ENCODE data around the gene EMILIN1. TPM values are rescaled to one million over a fixed set of nuclear protein-coding genes. Genes with fewer than 3 reads are reported as not detected.

The EMILIN1 gene
- total RNA-seq, 1 experiment from 2014 or later = 1.2 TPM

DNA sequence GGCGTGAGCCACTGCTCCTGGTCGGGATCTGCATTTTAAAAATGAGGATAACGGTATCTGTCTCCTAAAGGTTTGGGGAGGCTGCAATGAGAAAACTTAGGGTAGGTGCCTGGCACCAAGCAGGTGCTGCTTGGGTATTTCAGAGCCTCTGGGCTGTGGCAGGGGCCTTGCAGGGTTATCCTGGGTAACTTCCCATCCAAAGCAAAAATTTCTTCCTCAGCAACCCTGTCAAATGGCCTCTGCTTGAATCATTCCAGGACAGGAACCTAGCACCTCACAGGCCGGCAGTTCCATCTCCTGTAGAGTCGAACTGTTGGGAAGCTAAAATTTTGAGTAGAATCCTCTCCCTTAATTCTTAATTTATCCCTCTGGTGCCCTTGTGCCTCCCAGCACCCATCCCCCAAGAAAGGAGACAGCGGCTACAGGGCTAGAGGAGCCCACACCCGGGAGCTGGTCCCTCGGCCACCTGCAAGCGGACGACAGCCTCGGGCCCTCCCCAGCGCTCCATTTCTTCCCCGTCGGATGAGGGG is 39.6 kb downstream of the EMILIN1 start:
- Mint-ChIP-seq H3K4me1 (peaks cover 10 to 11% of the 10 kb centered on the region in 2 experiments), H3K27me3 (ENCODE audit: low read depth) (peaks cover 62% of the 10 kb centered on the region), H3K27ac (no peak overlapping the region), H3K4me3 (peak overlapping the region; percentile 51 to 73), H3K36me3 (ENCODE audit: insufficient read depth in 1 of 3, low read depth in 3 of 3) (no peaks in the 10 kb centered on the region; a peak in 3 of 7 replicates), H3K9me3 (no peaks in the 10 kb centered on the region; a peak in 1 of 5 replicates)
- no peak overlapping the region for H4K91ac ChIP-seq (ENCODE audit: insufficient read length, low read depth, low read length)
- no peak overlapping the region for H2AK5ac ChIP-seq (ENCODE audit: insufficient read length, low read length)
- TF ChIP-seq, protein P1, sequence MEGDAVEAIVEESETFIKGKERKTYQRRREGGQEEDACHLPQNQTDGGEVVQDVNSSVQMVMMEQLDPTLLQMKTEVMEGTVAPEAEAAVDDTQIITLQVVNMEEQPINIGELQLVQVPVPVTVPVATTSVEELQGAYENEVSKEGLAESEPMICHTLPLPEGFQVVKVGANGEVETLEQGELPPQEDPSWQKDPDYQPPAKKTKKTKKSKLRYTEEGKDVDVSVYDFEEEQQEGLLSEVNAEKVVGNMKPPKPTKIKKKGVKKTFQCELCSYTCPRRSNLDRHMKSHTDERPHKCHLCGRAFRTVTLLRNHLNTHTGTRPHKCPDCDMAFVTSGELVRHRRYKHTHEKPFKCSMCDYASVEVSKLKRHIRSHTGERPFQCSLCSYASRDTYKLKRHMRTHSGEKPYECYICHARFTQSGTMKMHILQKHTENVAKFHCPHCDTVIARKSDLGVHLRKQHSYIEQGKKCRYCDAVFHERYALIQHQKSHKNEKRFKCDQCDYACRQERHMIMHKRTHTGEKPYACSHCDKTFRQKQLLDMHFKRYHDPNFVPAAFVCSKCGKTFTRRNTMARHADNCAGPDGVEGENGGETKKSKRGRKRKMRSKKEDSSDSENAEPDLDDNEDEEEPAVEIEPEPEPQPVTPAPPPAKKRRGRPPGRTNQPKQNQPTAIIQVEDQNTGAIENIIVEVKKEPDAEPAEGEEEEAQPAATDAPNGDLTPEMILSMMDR (conservative IDR thresholded peaks at IDR 0.05) = no peak
- H3K4me2 ChIP-seq (ENCODE audit: insufficient read depth, insufficient read length, low read length) = peak overlapping the region; percentile 62
- H2AFZ ChIP-seq (ENCODE audit: low read length) = no peak overlapping the region
- no peak overlapping the region for H3K23ac ChIP-seq (ENCODE audit: insufficient read length, low read depth, low read length)
- H2BK120ac ChIP-seq (ENCODE audit: low read depth, low read length, poor library complexity, severe bottlenecking) = no peak overlapping the region
- no peak overlapping the region for H3T11ph ChIP-seq (ENCODE audit: low read length)
- H3K9me3 ChIP-seq (ENCODE audit: control insufficient read depth, low read depth, low read length) = no peaks in the 10 kb centered on the region
- H3K27me3 ChIP-seq (ENCODE audit: insufficient read depth, low read length) = peaks cover 12% of the 10 kb centered on the region; the same call in 1 of the 2 replicates
- no peak overlapping the region for H4K5ac ChIP-seq (ENCODE audit: insufficient read length, low read depth, low read length)
- no peak overlapping the region for H3K14ac ChIP-seq (ENCODE audit: insufficient read depth, low read length)
- peaks cover 8% of the 10 kb centered on the region for H3K23me2 ChIP-seq (ENCODE audit: insufficient read length, low read depth, low read length, poor library complexity, severe bottlenecking)
- no peak overlapping the region for H2BK15ac ChIP-seq (ENCODE audit: low read depth, low read length)
- no peaks in the 10 kb centered on the region for H3K79me1 ChIP-seq (ENCODE audit: insufficient read depth, low read depth, low read length, poor library complexity, severe bottlenecking)
- no peak for DNase-seq
- no peak overlapping the region for H3K18ac ChIP-seq (ENCODE audit: insufficient read length, low read depth, low read length)
- no peaks in the 10 kb centered on the region for H3K79me2 ChIP-seq (ENCODE audit: insufficient read depth, low read length)
- no peak overlapping the region for H3K27ac ChIP-seq (ENCODE audit: insufficient read length, low read depth, low read length)
- no peak overlapping the region for H3K9ac ChIP-seq (ENCODE audit: extremely low read depth, insufficient read length, low read length)
- no peak overlapping the region for H3K4ac ChIP-seq (ENCODE audit: low read depth, low read length)
- H4K20me1 ChIP-seq (ENCODE audit: control insufficient read depth, insufficient read depth, insufficient read length) = no peaks in the 10 kb centered on the region
- H3K56ac ChIP-seq (ENCODE audit: insufficient read length, low read depth, low read length) = no peak overlapping the region
- no peak overlapping the region for H2BK20ac ChIP-seq (ENCODE audit: low read depth, low read length, poor library complexity, severe bottlenecking)
- H2BK12ac ChIP-seq (ENCODE audit: insufficient read length, low read depth, low read length) = no peak overlapping the region
- H4K8ac ChIP-seq (replicated peaks; ENCODE audit: insufficient read length, low read depth, low read length) = no peak overlapping the region
- peaks cover 2% of the 10 kb centered on the region for H3K4me1 ChIP-seq (ENCODE audit: insufficient read depth, low read length)
- WGBS (ENCODE audit: extremely low coverage, insufficient read length, low lambda C conversion rate) = no CpG with 5 or more reads among the region's 14 CpGs
- H2BK5ac ChIP-seq (ENCODE audit: insufficient read length, low read length) = no peak overlapping the region

Data from H9 (cell line).